ENCODE results near the gene PPP4R4. TPM values are rescaled to one million over a fixed set of nuclear protein-coding genes. Genes with fewer than 3 reads are reported as not detected.

Gene PPP4R4
- 0.06 to 0.58 TPM (median 0.37 TPM) in 5 replicates for total RNA-seq (2022; extraction: Qiagen RNA extraction; ENCODE audit: low read depth)

GRCh38 chr14:94173885-94174603 is at the start of gene PPP4R4:
Gene PPP4R4 (plus strand): TSS chr14:94174322. CDS start chr14:94174466, 144 bp downstream.

GRCh38 chr14:94129111-94129757 is 44.9 kb upstream of the PPP4R4 start, which contains the start of gene IFI27L2:
Gene IFI27L2 (minus strand): TSS chr14:94129604. CDS start chr14:94129564, 40 bp downstream.

GRCh38 chr14:94292872-94293577 is 118.9 kb downstream of the PPP4R4 start, which contains the start of gene SERPINA10:
Gene SERPINA10 (minus strand): TSS chr14:94293268. CDS start chr14:94290593, 2,675 bp downstream.

GRCh38 chr14:94322648-94323570 is 148.8 kb downstream of the PPP4R4 start, which contains the start of gene SERPINA6:
Gene SERPINA6 (minus strand): TSS chr14:94323336. CDS start chr14:94314648, 8,688 bp downstream.

Other genes with a start within 250 kb of the PPP4R4 start
- gene FAM181A, start 247.0 kb upstream of the PPP4R4 start, total RNA-seq (2022; extraction: Qiagen RNA extraction; ENCODE audit: low read depth) = not detected in 5 replicates
- gene ASB2, start 197.8 kb upstream of the PPP4R4 start, total RNA-seq (2022; extraction: Qiagen RNA extraction; ENCODE audit: low read depth) = 0.60 to 2.0 TPM (median 1.0 TPM) in 5 replicates
- not detected in 5 replicates for gene CCDC197, start 177.0 kb upstream of the PPP4R4 start, total RNA-seq (2022; extraction: Qiagen RNA extraction; ENCODE audit: low read depth)
- gene OTUB2, start 148.0 kb upstream of the PPP4R4 start, total RNA-seq (2022; extraction: Qiagen RNA extraction; ENCODE audit: low read depth) = 3.1 to 4.8 TPM (median 3.8 TPM) in 5 replicates
- 173 to 199 TPM (median 182 TPM) in 5 replicates for gene DDX24, start 93.1 kb upstream of the PPP4R4 start, total RNA-seq (2022; extraction: Qiagen RNA extraction; ENCODE audit: low read depth)
- gene IFI27L1, start 93.0 kb upstream of the PPP4R4 start, total RNA-seq (2022; extraction: Qiagen RNA extraction; ENCODE audit: low read depth) = 16.1 to 19.6 TPM (median 18.6 TPM) in 5 replicates
- gene IFI27, start 63.6 kb upstream of the PPP4R4 start, total RNA-seq (2022; extraction: Qiagen RNA extraction; ENCODE audit: low read depth) = 0.70 to 1.6 TPM (median 1.2 TPM) in 5 replicates
- gene IFI27L2, start 44.7 kb upstream of the PPP4R4 start, total RNA-seq (2022; extraction: Qiagen RNA extraction; ENCODE audit: low read depth) = 46.1 to 56.7 TPM (median 53.0 TPM) in 5 replicates
- gene SERPINA10, start 118.9 kb downstream of the PPP4R4 start, total RNA-seq (2022; extraction: Qiagen RNA extraction; ENCODE audit: low read depth) = not detected in 5 replicates
- 0.80 to 1.0 TPM (median 0.93 TPM) in 5 replicates for gene SERPINA6, start 149.0 kb downstream of the PPP4R4 start, total RNA-seq (2022; extraction: Qiagen RNA extraction; ENCODE audit: low read depth)
- not detected in 5 replicates for gene SERPINA2, start 192.4 kb downstream of the PPP4R4 start, total RNA-seq (2022; extraction: Qiagen RNA extraction; ENCODE audit: low read depth)
- 0.72 to 1.2 TPM (median 0.83 TPM) in 5 replicates for gene SERPINA1, start 214.3 kb downstream of the PPP4R4 start, total RNA-seq (2022; extraction: Qiagen RNA extraction; ENCODE audit: low read depth)